RPMI7951 (cell line): ENCODE results near the gene NUP93. TPM values are rescaled to one million over a fixed set of nuclear protein-coding genes. Genes with fewer than 3 reads are reported as not detected.

Experiments used
- DNase-seq: peaks from one replicate; pipeline ENCODE4 v3.0.0-alpha.2; 2012; ENCODE audit warnings: low read depth
- total RNA-seq: library from RNA; depleted of rRNA; stranded (reverse); fragments of >200 nt; shearing (Covaris generic); gene quantifications from 2 replicates; pipeline ENCODE4 v1.2.3, GENCODE V29; 2014; rRNA removed

NUP93 gene
- total RNA-seq, 1 experiment from 2014 or later = 113 TPM

DNA sequence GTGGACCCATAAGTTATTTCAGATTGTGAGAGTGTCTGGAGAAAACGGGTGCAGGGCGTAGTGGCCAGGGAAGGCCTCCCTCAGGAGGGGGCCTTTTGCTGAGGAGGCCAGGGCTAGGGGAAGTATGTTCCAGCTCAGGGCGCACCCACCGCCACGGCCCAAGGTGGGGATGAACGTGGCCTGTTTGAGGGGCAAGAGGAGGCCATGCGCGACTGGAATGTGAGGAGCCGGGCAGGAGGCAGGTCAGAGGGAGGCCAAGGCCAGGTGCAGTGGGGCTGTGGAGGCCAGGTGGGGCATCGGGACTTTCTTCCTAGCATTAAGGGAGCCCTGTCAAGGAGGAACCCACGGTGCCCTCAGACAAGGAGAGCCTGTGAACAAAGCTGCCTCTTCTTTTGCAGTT, 161.8 kb downstream of the NUP93 start:
- DNase-seq = no peak

DNA sequence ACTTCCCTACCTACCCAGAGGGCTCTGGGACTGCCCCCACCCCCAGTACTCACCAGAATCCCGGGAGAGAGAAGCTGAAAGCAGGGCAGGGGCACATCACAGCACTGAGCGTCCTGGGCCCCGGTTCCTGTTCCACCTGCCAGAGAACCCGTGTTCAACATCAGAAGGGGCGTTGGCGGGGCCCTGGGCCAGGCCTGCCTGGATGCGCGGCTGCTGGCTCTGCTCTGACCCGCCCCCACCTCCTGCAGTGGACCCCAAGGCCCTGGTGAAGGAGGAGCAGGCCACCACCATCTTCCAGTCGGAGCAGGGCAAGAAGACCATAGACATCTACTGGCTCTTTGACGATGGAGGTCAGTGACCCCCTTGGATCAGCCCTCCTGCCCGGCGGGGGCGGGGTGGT, 162.8 kb downstream of the NUP93 start:
- no peak for DNase-seq

DNA sequence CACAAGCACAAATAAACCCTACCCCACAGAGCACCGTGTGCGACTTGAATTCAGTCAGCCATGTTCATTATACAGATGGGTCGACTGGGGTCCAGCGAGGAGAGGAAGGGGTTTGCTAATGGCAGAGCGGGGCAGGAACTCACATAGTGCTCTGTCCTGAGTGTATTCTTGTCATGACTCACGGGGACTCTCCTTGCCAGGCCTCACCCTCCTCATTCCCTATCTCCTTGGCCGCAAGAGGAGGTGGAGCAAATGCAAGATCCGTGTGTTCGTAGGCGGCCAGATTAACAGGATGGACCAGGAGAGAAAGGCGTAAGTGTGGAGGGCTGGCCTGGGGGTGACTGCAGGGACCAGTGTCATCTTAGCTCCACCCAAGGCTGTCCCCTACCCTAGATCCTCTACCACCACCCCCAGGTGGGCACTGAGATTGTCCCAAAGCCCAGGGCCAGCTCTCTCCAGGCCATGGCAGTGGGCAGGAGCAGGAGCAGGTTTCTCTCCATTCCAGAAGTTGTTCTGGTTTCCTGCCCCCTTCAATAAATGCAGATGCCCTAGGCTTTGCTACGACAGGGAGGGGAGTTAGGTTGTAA, 164.5 kb downstream of the NUP93 start:
- DNase-seq = no peak

DNA sequence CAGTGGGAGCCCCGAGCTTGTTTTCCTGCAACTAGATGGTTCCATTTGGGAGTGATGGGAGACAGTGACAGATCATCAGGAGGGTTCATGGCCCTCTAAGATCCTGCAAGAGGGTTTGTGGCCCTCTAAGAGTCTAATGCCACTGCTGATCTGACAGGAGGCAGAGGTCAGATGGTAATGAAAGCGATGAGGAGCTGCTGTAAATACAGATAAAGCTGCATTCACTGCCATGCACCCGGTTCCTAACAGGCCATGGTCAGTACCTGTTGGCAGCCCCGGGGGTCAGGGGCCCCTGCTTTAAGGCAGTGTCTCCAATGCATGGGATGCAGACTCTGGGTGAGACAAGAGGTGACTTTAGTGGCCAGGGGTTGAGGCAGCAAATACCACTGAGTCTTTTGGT, 165.9 kb downstream of the NUP93 start:
- no peak for DNase-seq

DNA sequence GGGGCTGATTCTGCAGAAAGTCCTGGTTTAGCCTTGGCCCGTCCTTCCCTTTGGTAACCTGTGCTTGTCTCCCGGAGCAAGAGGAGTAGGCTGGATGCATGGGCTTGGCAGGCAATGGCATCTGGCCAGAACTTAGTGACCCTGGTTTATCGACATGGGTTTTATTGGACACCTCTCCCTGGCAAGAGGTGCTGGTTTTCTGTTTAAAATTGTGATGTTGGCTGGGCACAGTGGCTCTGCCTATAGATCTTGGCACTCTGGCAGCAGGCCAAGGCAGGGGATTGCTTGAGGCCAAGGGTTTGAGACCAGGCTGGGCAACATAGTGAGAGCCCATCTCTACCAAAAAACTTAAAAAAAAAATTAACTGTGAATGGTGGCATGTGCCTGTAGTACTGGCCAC, 166.3 kb downstream of the NUP93 start:
- no peak for DNase-seq

DNA sequence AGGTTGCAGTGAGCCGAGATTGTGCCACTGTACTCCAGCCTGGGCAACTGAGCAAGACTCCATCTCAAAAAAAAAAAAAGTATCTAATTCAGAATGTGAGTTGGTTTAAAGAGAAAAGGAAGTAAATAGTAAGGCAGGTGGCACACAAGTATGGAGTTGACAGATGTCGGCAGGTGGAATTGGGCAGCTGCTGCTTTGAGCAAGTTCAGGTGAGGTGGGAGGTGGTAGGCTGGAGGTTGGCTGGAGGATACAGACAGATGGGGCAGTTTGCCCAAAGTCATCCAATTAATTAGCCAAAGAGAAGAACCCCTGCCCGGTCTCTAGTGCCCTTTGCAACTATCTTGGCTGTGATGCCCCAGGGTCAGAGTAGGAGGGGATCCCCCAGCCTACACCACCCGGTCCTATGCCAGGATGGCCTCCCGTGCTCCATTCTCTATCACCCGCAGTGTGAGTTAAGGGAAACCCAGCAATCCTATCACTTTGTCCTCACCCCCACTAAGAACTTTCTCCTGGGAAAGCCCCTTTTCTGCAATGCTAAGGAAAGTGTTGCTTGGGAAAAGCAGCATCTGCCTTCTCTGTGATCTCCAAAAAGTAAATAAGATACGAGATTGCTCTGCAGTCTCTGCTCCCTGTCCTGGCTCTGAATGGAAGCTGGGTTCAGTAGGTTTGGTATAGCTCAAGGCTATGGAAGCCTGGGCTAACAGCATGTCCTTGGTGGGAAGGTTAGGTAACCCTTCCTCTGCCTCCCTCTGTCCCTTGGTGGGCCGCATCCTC, 167.3 kb downstream of the NUP93 start:
- DNase-seq = no peak

DNA sequence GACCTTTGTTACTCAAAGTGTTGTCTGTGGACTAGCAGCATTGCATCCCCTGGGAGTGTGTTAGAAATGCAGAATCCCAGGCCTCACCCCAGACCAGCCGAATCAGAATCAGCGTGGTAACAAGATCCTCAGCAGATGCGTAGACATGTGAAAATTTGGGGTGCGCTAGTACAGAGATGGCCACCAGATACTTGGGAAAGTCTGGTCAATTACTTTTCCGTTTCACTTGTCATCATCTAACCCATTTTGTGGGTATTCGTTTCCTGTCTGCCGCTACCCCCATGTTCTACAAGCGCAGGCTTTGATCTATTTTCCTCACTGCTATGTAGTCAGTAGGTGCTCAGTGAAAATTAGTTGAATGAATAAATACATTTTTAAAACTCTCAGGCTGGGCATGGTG, 168.9 kb downstream of the NUP93 start:
- DNase-seq = no peak

Other genes with a start within 250 kb of the NUP93 start
- gene BBS2, start 210.1 kb upstream of the NUP93 start, total RNA-seq = 41.6 and 44.3 TPM in 2 replicates
- gene MT4, start 165.1 kb upstream of the NUP93 start, total RNA-seq = not detected in 2 replicates
- not detected in 2 replicates for gene MT3, start 140.6 kb upstream of the NUP93 start, total RNA-seq
- 715 and 768 TPM in 2 replicates for gene MT2A, start 121.5 kb upstream of the NUP93 start, total RNA-seq
- 604 and 676 TPM in 2 replicates for gene MT1E, start 104.3 kb upstream of the NUP93 start, total RNA-seq
- 2.3 and 4.5 TPM in 2 replicates for gene MT1M, start 97.5 kb upstream of the NUP93 start, total RNA-seq
- 1.1 and 3.4 TPM in 2 replicates for gene MT1A, start 91.5 kb upstream of the NUP93 start, total RNA-seq
- not detected in 2 replicates for gene MT1B, start 78.2 kb upstream of the NUP93 start, total RNA-seq
- gene MT1F, start 72.2 kb upstream of the NUP93 start, total RNA-seq = 6.5 and 9.0 TPM in 2 replicates
- gene MT1G, start 62.1 kb upstream of the NUP93 start, total RNA-seq = 6.8 and 13.5 TPM in 2 replicates
- gene MT1H, start 60.3 kb upstream of the NUP93 start, total RNA-seq = not detected in 2 replicates
- gene MT1X, start 47.7 kb upstream of the NUP93 start, total RNA-seq = 150 and 163 TPM in 2 replicates
- gene SLC12A3, start 135.1 kb downstream of the NUP93 start, total RNA-seq = not detected in 2 replicates
- 98.9 and 103 TPM in 2 replicates for gene HERPUD1, start 202.0 kb downstream of the NUP93 start, total RNA-seq
- gene CETP, start 231.8 kb downstream of the NUP93 start, total RNA-seq = 3.5 and 4.8 TPM in 2 replicates